Thyroid gland (tissue), 4 donors: ENCODE measurements around the gene ETV6. TPM values are rescaled to one million over a fixed set of nuclear protein-coding genes. Genes with fewer than 3 reads are reported as not detected.

Experiments used
- DNase-seq, 2 donors: peaks; one replicate each; pipeline ENCODE4 v3.0.0-alpha.2; 2019
- H3K27ac ChIP-seq, 3 donors: fragments of 200-600 bp; sonication (generic); 1 replicate in 2 of 3; 2 replicates in 1 of 3; pipeline ENCODE4 v1.5.1; 2016 to 2019; ENCODE audit warnings: mild to moderate bottlenecking in 1 of 3, moderate library complexity in 1 of 3
- H3K27me3 ChIP-seq: fragments of 200-600 bp; sonication (generic); one replicate; pipeline ENCODE4 v1.5.1; 2019
- H3K36me3 ChIP-seq, 2 donors: fragments of 200-600 bp; sonication (generic); one replicate each; pipeline ENCODE4 v1.5.1; 2016 to 2019
- H3K4me1 ChIP-seq, 2 donors: fragments of 200-600 bp; sonication (generic); one replicate each; pipeline ENCODE4 v1.5.1; 2017 to 2019
- H3K4me3 ChIP-seq, 3 donors: fragments of 200-600 bp; sonication (generic); replicated peaks in 1 of 3; 1 replicate in 2 of 3; 2 replicates in 1 of 3; pipeline ENCODE4 v1.5.1; 2016; ENCODE audit warnings: mild to moderate bottlenecking in 1 of 3
- H3K9me3 ChIP-seq: fragments of 200-600 bp; sonication (generic); one replicate; pipeline ENCODE4 v1.5.1; 2017
- POLR2A ChIP-seq, 2 donors: fragments of 450-650 bp; IDR thresholded peaks; one replicate each; pipeline ENCODE4 v1.6.1; 2017; ENCODE audit warnings: antibody characterized with exemption in 2 of 2, mild to moderate bottlenecking in 2 of 2, moderate library complexity in 1 of 2
- WGBS, 2 donors: methylation state at CpG; one replicate each; pipeline ENCODE4 v1.1.5; 2017; 5-methylcytosine and 5-hydroxymethylcytosine counted together
- intact Hi-C: fragments of 100-400 bp; cut with DNase I; formaldehyde crosslinking; loops from one replicate; pipeline ENCODE4 v1.15.1; 2023
- total RNA-seq, 4 donors: library from RNA; depleted of rRNA; stranded (reverse); fragments of >200 nt; gene quantifications; one replicate each; pipeline ENCODE4 v1.2.3, GENCODE V29; 2016
- TF ChIP-seq, protein P1 (sequence below), 6 experiments: fragments of 200-600 bp in 3 of 6; fragments of 450-650 bp in 3 of 6; sonication (generic) in 3 of 6; IDR thresholded peaks; one replicate each; pipeline ENCODE4 v1.5.1; 2016 to 2019; ENCODE audit warnings: antibody characterized with exemption in 6 of 6, mild to moderate bottlenecking in 2 of 6, inconsistent platforms in 1 of 6, moderate library complexity in 1 of 6

Gene ETV6
- total RNA-seq, 4 donors from 2014 or later, result 16.6 to 35.6 (median 17.2) TPM

DNA sequence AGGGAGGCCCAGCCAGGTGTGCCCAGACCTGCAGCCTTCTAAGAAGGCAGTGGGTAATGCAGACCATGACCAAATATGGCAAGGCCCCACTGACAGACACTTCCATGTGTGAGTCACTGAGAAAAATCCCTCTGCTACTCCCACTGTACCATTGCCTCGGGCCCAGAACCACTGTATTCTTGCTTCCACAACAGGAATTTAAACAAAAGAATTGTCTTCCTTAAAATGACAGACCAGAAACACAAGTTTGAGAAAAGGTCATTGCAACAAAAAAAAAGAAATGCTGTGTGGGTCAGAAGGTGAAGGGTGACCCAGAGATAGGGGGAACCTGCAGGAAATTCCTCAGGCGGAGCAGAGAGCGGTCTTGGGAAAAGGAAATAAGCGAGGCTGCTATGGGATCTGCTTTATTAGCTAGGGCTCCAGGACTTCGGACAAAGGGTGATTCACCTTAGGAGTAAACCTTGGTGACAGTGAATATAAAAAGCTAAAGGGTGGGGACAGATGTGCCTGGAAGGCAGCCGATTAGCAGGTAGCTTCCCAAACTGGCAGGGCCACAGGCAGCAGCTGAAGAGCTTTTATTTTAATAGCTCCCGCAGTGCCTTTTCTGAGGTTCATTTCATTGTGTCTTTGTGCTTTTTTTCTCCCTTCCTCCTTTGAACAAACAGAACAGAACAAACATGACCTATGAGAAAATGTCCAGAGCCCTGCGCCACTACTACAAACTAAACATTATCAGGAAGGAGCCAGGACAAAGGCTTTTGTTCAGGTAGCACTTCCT is 236.0 kb downstream of the ETV6 start:
- peak; percentile 14 to 34 for DNase-seq
- peak overlapping the region; percentile 36 to 66 (median 64) for H3K27ac ChIP-seq
- intact Hi-C loops, result no loop called here
- H3K4me1 ChIP-seq, result peaks cover 14 to 26% of the 10 kb centered on the region in 2 donors
- no peak overlapping the region for H3K4me3 ChIP-seq
- no peaks in the 10 kb centered on the region for H3K9me3 ChIP-seq
- no peaks in the 10 kb centered on the region for H3K27me3 ChIP-seq
- no peaks in the 10 kb centered on the region for H3K36me3 ChIP-seq
- TF ChIP-seq, protein P1, sequence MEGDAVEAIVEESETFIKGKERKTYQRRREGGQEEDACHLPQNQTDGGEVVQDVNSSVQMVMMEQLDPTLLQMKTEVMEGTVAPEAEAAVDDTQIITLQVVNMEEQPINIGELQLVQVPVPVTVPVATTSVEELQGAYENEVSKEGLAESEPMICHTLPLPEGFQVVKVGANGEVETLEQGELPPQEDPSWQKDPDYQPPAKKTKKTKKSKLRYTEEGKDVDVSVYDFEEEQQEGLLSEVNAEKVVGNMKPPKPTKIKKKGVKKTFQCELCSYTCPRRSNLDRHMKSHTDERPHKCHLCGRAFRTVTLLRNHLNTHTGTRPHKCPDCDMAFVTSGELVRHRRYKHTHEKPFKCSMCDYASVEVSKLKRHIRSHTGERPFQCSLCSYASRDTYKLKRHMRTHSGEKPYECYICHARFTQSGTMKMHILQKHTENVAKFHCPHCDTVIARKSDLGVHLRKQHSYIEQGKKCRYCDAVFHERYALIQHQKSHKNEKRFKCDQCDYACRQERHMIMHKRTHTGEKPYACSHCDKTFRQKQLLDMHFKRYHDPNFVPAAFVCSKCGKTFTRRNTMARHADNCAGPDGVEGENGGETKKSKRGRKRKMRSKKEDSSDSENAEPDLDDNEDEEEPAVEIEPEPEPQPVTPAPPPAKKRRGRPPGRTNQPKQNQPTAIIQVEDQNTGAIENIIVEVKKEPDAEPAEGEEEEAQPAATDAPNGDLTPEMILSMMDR (IDR thresholded peaks at IDR 0.05), result no peak
- no peak for TF ChIP-seq POLR2A (IDR thresholded peaks at IDR 0.05)
- WGBS, 2 donors, result 51 to 54% methylated on average over 8 of the region's 8 CpGs

DNA sequence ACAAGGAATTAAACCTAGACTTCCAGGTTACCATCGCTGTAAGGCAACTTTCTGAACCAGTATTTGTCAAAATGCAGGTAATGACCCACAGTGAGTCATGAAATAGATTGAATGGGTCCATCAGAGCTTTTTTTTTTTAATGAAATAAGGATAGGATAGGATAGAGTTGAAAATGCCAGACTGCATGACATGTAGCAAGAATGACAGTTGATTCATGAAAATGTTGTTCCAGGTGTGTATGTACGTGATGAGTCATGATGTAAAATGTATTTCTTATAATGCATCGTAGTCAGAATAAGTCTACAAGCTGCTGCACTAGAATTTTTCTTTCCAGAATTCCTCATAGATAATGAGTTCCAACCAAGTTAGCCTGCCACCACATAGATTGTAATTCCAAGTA is 236.9 kb downstream of the ETV6 start:
- H3K36me3 ChIP-seq, result peaks cover 1 to 2% of the 10 kb centered on the region in 2 donors
- peaks cover 14 to 26% of the 10 kb centered on the region in 2 donors for H3K4me1 ChIP-seq
- peak overlapping the region in 2 of 3 donors; percentile 64 to 66 for H3K27ac ChIP-seq
- H3K9me3 ChIP-seq, result no peaks in the 10 kb centered on the region
- intact Hi-C loops, result no loop called here
- TF ChIP-seq POLR2A (IDR thresholded peaks at IDR 0.05), result no peak
- TF ChIP-seq, protein P1 (IDR thresholded peaks at IDR 0.05), result no peak
- no peak for DNase-seq
- H3K4me3 ChIP-seq, result no peak overlapping the region
- H3K27me3 ChIP-seq, result no peaks in the 10 kb centered on the region
- 97% methylated on average over 3 of the region's 3 CpGs for WGBS, 2 donors

DNA sequence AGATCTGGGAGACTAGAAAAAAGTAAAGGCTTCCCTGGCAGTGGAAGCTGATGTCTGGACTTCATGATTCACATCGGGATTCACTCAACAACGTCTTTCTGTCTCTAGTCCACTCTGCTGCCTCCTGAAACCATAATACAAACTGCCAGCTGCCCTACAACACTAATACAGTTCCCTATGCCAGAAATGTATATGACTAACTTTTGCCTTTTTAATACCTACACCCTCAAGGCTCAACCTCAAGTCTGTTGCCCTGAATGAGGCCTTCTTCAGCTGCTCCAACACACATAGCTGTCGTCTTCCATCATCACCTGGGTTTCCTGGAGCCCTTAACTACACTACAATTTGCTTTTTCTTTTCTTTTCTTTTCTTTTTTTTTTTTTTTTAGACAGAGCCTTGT is 238.6 kb downstream of the ETV6 start:
- no peak for TF ChIP-seq POLR2A (IDR thresholded peaks at IDR 0.05)
- TF ChIP-seq, protein P1 (IDR thresholded peaks at IDR 0.05), result no peak
- Histone ChIP-seq H3K27ac (no peak overlapping the region), H3K4me1 (peaks cover 14 to 31% of the 10 kb centered on the region in 2 donors), H3K4me3 (no peak overlapping the region), H3K9me3 (no peaks in the 10 kb centered on the region), H3K36me3 (peaks cover 2 to 5% of the 10 kb centered on the region in 2 donors), H3K27me3 (no peaks in the 10 kb centered on the region)
- intact Hi-C loops, result no loop called here
- WGBS, 2 donors, result 91 to 99% methylated on average over 3 of the region's 3 CpGs
- no peak for DNase-seq

DNA sequence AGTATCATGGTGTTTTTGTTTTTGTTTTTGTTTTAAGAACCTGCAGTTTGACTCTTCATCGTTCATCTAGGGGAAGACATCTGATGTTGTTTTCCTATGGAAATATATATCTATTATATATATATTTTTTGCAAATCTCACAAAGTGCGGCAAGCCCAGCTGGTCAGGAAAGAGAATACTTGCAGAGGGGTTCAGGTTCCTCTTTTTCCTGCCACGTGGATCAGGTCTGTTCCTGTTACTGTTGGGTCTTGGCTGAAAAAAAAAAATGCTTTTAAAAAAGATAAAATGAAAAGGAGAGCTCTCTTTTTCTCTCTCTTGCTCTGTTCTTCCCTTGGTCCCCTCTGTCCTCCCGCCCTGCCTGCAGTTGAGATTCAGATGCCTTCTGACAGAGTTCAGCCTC is 241.9 kb downstream of the ETV6 start:
- peaks cover 2 to 5% of the 10 kb centered on the region in 2 donors for H3K36me3 ChIP-seq
- intact Hi-C loops, result no loop called here
- H3K27me3 ChIP-seq, result no peaks in the 10 kb centered on the region
- H3K27ac ChIP-seq, result no peak overlapping the region
- H3K4me3 ChIP-seq, result no peak overlapping the region
- no peak for DNase-seq
- TF ChIP-seq, protein P1 (IDR thresholded peaks at IDR 0.05), result no peak
- TF ChIP-seq POLR2A (IDR thresholded peaks at IDR 0.05), result no peak
- WGBS, 2 donors, result 89 to 90% methylated on average over 4 of the region's 4 CpGs
- H3K4me1 ChIP-seq, result peaks cover 10 to 18% of the 10 kb centered on the region in 2 donors
- no peaks in the 10 kb centered on the region for H3K9me3 ChIP-seq

DNA sequence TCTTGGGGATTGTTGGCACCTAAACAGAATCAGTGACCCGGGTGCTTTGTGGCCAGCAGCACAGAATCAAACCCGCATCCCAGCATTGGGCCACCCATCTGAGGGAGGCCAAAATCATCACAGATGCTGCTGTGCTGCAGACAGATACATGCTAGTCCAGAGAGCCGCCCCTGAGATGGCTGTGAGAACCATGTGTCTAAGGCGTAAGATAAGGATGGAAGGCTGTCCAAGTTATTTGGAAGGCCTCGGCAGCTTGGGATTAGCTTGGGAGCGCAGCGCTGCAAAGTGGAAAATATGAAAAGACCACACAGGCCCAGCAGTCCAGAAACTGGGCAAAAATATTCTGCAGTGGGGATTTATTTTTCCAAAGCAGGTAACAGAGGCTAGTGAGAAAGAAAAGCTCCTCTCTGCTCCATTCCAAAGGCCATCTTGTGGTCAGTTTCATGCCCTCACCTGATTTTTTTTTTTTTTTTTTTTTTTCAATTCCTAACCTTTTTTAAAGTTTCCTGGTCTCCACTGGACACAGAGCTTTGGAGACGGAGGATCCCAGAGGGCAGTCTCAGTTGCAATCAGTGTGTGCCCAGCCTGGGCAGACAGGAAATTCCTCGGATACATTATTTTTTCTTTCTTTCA is 242.4 kb downstream of the ETV6 start:
- Histone ChIP-seq H3K27me3 (no peaks in the 10 kb centered on the region), H3K4me1 (peaks cover 10 to 23% of the 10 kb centered on the region in 2 donors), H3K27ac (no peak overlapping the region), H3K36me3 (peaks cover 2 to 5% of the 10 kb centered on the region in 2 donors), H3K4me3 (no peak overlapping the region), H3K9me3 (no peaks in the 10 kb centered on the region)
- intact Hi-C loops, result no loop called here
- TF ChIP-seq, protein P1 (IDR thresholded peaks at IDR 0.05), result peak in 2 of 6 experiments; percentile 32 to 39
- no peak for TF ChIP-seq POLR2A (IDR thresholded peaks at IDR 0.05)
- WGBS, 2 donors, result 72 to 85% methylated on average over 9 of the region's 9 CpGs
- DNase-seq, result no peak
